ENCODE data around the gene FAM118B. TPM values are rescaled to one million over a fixed set of nuclear protein-coding genes. Genes with fewer than 3 reads are reported as not detected.
A peak's percentile ranks its signal among the peaks of the same experiment; 100 is the strongest.

FAM118B gene
- total and polyA plus RNA-seq, 2 of the 8 experiments (the other 6 are each of a cell fraction or from before 2014, with no cell fraction given), result 25.3 to 48.3 TPM

GRCh38 chr11:126165311-126165720 lies 46.3 kb upstream of the FAM118B start:
- H3K4ac ChIP-seq (replicated peaks; ENCODE audit: insufficient read length, low read depth, low read length), result no peak overlapping the region
- H2BK15ac ChIP-seq (ENCODE audit: low read length), result no peak overlapping the region
- H3K18ac ChIP-seq (ENCODE audit: extremely low read depth, low read length), result no peak overlapping the region
- H4K91ac ChIP-seq (replicated peaks; ENCODE audit: insufficient read length, low read length), result no peak overlapping the region
- H3K56ac ChIP-seq (replicated peaks; ENCODE audit: insufficient read length, low read depth, low read length), result no peak overlapping the region
- CTCF ChIA-PET (ENCODE audit: partially characterized antibody), result interaction anchor here (1.1 kb wide), 1 partner anchor 51 kb away, joined by 3 read pairs; no protein-coding TSS in a partner anchor
- no peaks in the 10 kb centered on the region for H3K79me2 ChIP-seq (ENCODE audit: control insufficient read depth in 1 of 2, insufficient read depth in 2 of 2, low read length in 2 of 2)
- H3K27ac ChIP-seq (ENCODE audit: low read depth, low read length), result no peak overlapping the region
- DNase-seq (ENCODE audit: low read depth in 1 of 2, low spot score in 2 of 2) (peak in 1 of 2 experiments; percentile 38), FAIRE-seq (no peak)
- H2AFZ ChIP-seq (ENCODE audit: low read length), result no peak overlapping the region
- no peak for TF ChIP-seq FOSL1 (IDR thresholded peaks at IDR 0.05; ENCODE audit: insufficient read depth, low read depth, low read length)
- TF ChIP-seq MAFK (IDR thresholded peaks at IDR 0.05; ENCODE audit: low read depth, low read length), result no peak
- no peak for TF ChIP-seq KDM4A (IDR thresholded peaks at IDR 0.05; ENCODE audit: low read depth, low read length, severe bottlenecking)
- no peak for TF ChIP-seq GTF2F1 (IDR thresholded peaks at IDR 0.05; ENCODE audit: borderline replicate concordance, low read depth, low read length)
- no peak for TF ChIP-seq E2F6 (IDR thresholded peaks at IDR 0.05)
- TF ChIP-seq SP4 (IDR thresholded peaks at IDR 0.05; ENCODE audit: low read length), result no peak
- TF ChIP-seq ASH2L (IDR thresholded peaks at IDR 0.05; ENCODE audit: low read length), result no peak
- H2BK120ac ChIP-seq (replicated peaks; ENCODE audit: low read depth, low read length), result no peak overlapping the region
- H3K4me3 ChIP-seq (ENCODE audit: extremely low read depth in 1 of 4, insufficient read depth in 2 of 4, low read depth in 3 of 4, low read length in 4 of 4), result no peak overlapping the region
- no peaks in the 10 kb centered on the region for H3K79me1 ChIP-seq (ENCODE audit: low read depth, low read length)
- H3K14ac ChIP-seq (ENCODE audit: insufficient read length), result no peak overlapping the region
- no peaks in the 10 kb centered on the region; a peak in 1 of 7 replicates for H3K27me3 ChIP-seq (replicated peaks in 1 of 4; ENCODE audit: control insufficient read depth in 3 of 4, extremely low read depth in 1 of 4, insufficient read depth in 3 of 4, low read length in 3 of 4)
- WGBS, 2 experiments (ENCODE audit: extremely low coverage in 1 of 2, insufficient coverage in 1 of 2, insufficient read length in 1 of 2, insufficient replicate concordance in 2 of 2, low coverage in 1 of 2, low lambda C conversion rate in 2 of 2, missing lambda C conversion rate in 1 of 2), result 76% methylated on average over 9 of the region's 9 CpGs; no CpG with 5 or more reads in 1 of the 2 experiments
- H3K4me1 ChIP-seq (replicated peaks in 1 of 4; ENCODE audit: control insufficient read depth in 3 of 4, insufficient read depth in 4 of 4, low read length in 3 of 4), result peaks cover 10 to 23% (median 14%) of the 10 kb centered on the region in 4 experiments
- POLR2A ChIA-PET (ENCODE audit: partially characterized antibody), result interaction anchor here (0.7 kb wide), 1 partner anchor 9 kb away, joined by 3 read pairs; no protein-coding TSS in a partner anchor
- H3K4me2 ChIP-seq (ENCODE audit: insufficient read depth in 1 of 2, low read depth in 2 of 2, low read length in 2 of 2), result no peak overlapping the region
- no peak overlapping the region for H3K23ac ChIP-seq (ENCODE audit: insufficient read length)
- H3K23me2 ChIP-seq (ENCODE audit: low read depth, low read length), result no peaks in the 10 kb centered on the region
- no peak overlapping the region for H3K9ac ChIP-seq (replicated peaks in 1 of 4; ENCODE audit: extremely low read depth in 1 of 4, low read depth in 3 of 4, low read length in 3 of 4)
- no peaks in the 10 kb centered on the region for H3K36me3 ChIP-seq (ENCODE audit: control insufficient read depth in 2 of 4, insufficient read depth in 4 of 4, low read length in 3 of 4)
- H3K9me3 ChIP-seq (ENCODE audit: insufficient read depth in 2 of 2, low read depth in 1 of 2, low read length in 1 of 2), result no peaks in the 10 kb centered on the region
- H2BK12ac ChIP-seq (ENCODE audit: low read depth, low read length), result no peak overlapping the region
- no peak overlapping the region for H2BK5ac ChIP-seq (ENCODE audit: low read depth, low read length)
- H4K5ac ChIP-seq (ENCODE audit: insufficient read length, low read depth, low read length), result no peak overlapping the region
- H4K20me1 ChIP-seq (replicated peaks in 1 of 2; ENCODE audit: control insufficient read depth in 1 of 2, insufficient read depth in 2 of 2, low read length in 2 of 2), result no peaks in the 10 kb centered on the region
- no peak overlapping the region for H2BK20ac ChIP-seq (ENCODE audit: low read length)
- H2AK5ac ChIP-seq (ENCODE audit: low read depth, low read length), result no peak overlapping the region
- H4K8ac ChIP-seq (ENCODE audit: extremely low read depth, insufficient read depth, low read length), result no peak overlapping the region; the same call in 1 of the 2 replicates
